ENCODE data around the gene UBN1.
"Not testable (repeated sequence)": the region's sequence is repeated elsewhere in the genome, so short reads cannot be mapped to it uniquely, and the experiment has no call there.

The UBN1 gene

GRCh38 chr16:4884972-4885874 lies 37.9 kb downstream of the UBN1 start:
- no peak for DNase-seq (ENCODE audit: low spot score)

GRCh38 chr16:4886151-4886550 lies 38.9 kb downstream of the UBN1 start:
- no peak for DNase-seq (ENCODE audit: low spot score)

GRCh38 chr16:4888428-4889135 lies 41.3 kb downstream of the UBN1 start:
- DNase-seq (ENCODE audit: low spot score), result no peak

- DNase-seq (ENCODE audit: low spot score), result no peak
Measured at GRCh38 chr16:4890026-4890425, 42.7 kb downstream of the UBN1 start.

GRCh38 chr16:4890686-4891085 lies 43.4 kb downstream of the UBN1 start:
- DNase-seq (ENCODE audit: low spot score), result no peak

- no peak for DNase-seq (ENCODE audit: low spot score)
Measured at GRCh38 chr16:4891097-4891885, 44.0 kb downstream of the UBN1 start.

- no peak for DNase-seq (ENCODE audit: low spot score)
Measured at GRCh38 chr16:4891886-4892216, 44.6 kb downstream of the UBN1 start.

GRCh38 chr16:4892361-4893102 lies 45.3 kb downstream of the UBN1 start:
- no peak for DNase-seq (ENCODE audit: low spot score)

GRCh38 chr16:4893103-4893862 lies 46.0 kb downstream of the UBN1 start:
- no peak for DNase-seq (ENCODE audit: low spot score)

- no peak for DNase-seq (ENCODE audit: low spot score)
Measured at GRCh38 chr16:4894276-4895150, 47.2 kb downstream of the UBN1 start.

- DNase-seq (ENCODE audit: low spot score), result no peak
Measured at GRCh38 chr16:4895366-4895765, 48.1 kb downstream of the UBN1 start.

- not testable (repeated sequence) for DNase-seq (ENCODE audit: low spot score)
Measured at GRCh38 chr16:4896761-4897160, 49.5 kb downstream of the UBN1 start.

GRCh38 chr16:4897328-4897727 lies 50.0 kb downstream of the UBN1 start:
- DNase-seq (ENCODE audit: low spot score), result no peak

- no peak for DNase-seq (ENCODE audit: low spot score)
Measured at GRCh38 chr16:4898811-4899473, 51.7 kb downstream of the UBN1 start.

- no peak for DNase-seq (ENCODE audit: low spot score)
Measured at GRCh38 chr16:4899474-4899846, 52.2 kb downstream of the UBN1 start.

GRCh38 chr16:4900036-4900435 lies 52.8 kb downstream of the UBN1 start:
- DNase-seq (ENCODE audit: low spot score), result no peak

GRCh38 chr16:4900750-4901149 lies 53.5 kb downstream of the UBN1 start:
- no peak for DNase-seq (ENCODE audit: low spot score)

GRCh38 chr16:4902038-4902437 lies 54.8 kb downstream of the UBN1 start:
- DNase-seq (ENCODE audit: low spot score), result no peak

- no peak for DNase-seq (ENCODE audit: low spot score)
Measured at GRCh38 chr16:4904108-4904941, 57.0 kb downstream of the UBN1 start.

All from AG20443 (cell line).